ENCODE results near the gene TRIP13.
"Not testable (repeated sequence)": the region's sequence is repeated elsewhere in the genome, so short reads cannot be mapped to it uniquely, and the experiment has no call there.

TRIP13 gene

DNA sequence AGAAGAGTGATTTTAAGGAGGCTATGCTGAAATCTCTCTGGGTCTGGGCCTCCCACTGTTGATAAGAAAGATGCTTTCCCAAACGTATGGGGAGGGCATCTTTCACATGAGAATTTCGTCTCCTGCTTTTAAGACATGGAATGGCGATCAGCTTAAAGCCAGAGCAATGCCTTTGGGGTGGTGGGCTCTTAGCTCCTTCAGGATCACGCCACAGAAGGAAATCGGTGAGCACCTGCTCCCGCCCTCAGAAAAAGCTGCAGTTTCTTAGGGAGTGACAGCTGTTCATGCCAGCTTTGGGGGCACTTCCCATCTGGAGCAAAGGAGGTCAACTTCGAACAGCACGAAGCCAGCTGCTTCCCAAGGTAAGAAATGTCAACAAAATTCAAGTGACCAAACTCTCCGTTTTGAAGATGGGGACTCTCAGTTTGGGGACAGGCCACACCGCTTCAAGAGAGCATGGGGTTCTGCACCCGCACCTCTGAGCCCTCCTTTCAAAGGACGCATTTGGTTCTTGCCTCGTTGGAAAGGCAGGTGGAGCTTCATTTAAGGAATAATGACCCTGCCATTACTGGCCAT is 39.0 kb downstream of the TRIP13 start:
- H3K4me3 ChIP-seq (ENCODE audit: low read depth in 1 of 2, low read length in 1 of 2): no peak overlapping the region
- no peak for TF ChIP-seq CTCF (IDR thresholded peaks at IDR 0.05)
- H3K9me3 ChIP-seq: no peaks in the 10 kb centered on the region
- no peaks in the 10 kb centered on the region for H3K36me3 ChIP-seq
- H3K27ac ChIP-seq: no peak overlapping the region
- H3K27me3 ChIP-seq: peaks cover 42% of the 10 kb centered on the region
- H3K4me1 ChIP-seq (ENCODE audit: control insufficient read depth in 1 of 2, insufficient read depth in 1 of 2, low read depth in 1 of 2, low read length in 1 of 2): no peaks in the 10 kb centered on the region

DNA sequence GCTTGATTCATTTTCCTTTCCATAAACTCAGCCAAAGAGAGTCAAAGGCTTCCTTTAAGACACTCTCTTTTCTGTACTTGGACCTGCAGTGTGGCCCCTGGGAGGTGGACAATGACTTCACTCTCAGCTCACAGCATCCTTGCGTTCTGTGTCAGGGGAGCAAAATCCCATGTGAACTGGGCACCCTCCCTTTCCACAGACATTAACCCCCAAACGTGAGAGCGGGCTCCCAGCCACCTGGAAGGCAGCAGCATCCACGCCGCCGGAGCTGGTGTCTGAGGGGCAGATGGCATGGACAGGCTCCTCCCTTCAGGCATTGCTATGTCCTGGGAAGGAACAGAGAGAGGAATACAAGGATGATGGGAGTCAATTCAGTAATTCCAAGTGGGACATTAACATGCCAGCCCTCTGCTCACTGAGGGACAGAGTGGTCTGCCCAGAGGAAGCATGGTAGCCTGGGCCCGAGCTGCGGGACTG is 39.5 kb downstream of the TRIP13 start:
- peaks cover 37% of the 10 kb centered on the region for H3K27me3 ChIP-seq
- H3K9me3 ChIP-seq: no peaks in the 10 kb centered on the region
- no peak overlapping the region for H3K27ac ChIP-seq
- H3K36me3 ChIP-seq: no peaks in the 10 kb centered on the region
- no peaks in the 10 kb centered on the region for H3K4me1 ChIP-seq (ENCODE audit: control insufficient read depth in 1 of 2, insufficient read depth in 1 of 2, low read depth in 1 of 2, low read length in 1 of 2)
- H3K4me3 ChIP-seq (ENCODE audit: low read depth in 1 of 2, low read length in 1 of 2): no peak overlapping the region
- no peak for TF ChIP-seq CTCF (IDR thresholded peaks at IDR 0.05)

DNA sequence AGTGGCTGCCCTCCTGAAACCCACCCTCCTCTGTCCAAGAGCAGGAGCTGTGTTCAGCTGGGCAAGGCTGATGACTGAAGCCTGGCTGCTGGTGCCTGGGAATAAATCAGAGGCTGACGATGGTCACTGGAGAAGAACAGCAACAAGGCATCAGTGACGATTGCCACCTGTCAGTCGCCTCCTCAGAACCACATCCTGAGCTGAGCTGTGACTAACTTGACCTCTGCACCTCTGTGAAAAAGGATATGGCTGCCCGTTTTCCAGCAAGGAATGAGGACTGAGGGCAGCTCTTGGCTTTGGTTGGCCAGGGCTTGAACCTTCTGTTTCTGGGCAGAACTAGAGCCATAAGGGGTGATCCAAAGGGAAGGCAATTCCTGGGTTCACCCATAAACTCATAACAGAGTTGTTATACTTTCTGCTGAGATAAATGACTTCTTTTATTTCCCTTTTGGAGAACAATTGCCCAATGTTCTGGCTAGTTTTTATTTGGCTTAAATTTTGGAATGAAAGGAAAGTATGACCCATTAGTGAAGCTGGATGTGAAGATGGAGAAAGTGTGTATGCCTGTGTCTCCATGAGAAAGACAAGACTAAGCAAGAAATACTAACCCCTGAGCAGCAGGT is 40.1 kb downstream of the TRIP13 start:
- Histone ChIP-seq H3K36me3 (no peaks in the 10 kb centered on the region), H3K4me1 (ENCODE audit: control insufficient read depth in 1 of 2, insufficient read depth in 1 of 2, low read depth in 1 of 2, low read length in 1 of 2) (no peaks in the 10 kb centered on the region), H3K4me3 (ENCODE audit: low read depth in 1 of 2, low read length in 1 of 2) (no peak overlapping the region), H3K27ac (no peak overlapping the region), H3K9me3 (no peaks in the 10 kb centered on the region), H3K27me3 (peaks cover 31% of the 10 kb centered on the region)
- no peak for TF ChIP-seq CTCF (IDR thresholded peaks at IDR 0.05)

DNA sequence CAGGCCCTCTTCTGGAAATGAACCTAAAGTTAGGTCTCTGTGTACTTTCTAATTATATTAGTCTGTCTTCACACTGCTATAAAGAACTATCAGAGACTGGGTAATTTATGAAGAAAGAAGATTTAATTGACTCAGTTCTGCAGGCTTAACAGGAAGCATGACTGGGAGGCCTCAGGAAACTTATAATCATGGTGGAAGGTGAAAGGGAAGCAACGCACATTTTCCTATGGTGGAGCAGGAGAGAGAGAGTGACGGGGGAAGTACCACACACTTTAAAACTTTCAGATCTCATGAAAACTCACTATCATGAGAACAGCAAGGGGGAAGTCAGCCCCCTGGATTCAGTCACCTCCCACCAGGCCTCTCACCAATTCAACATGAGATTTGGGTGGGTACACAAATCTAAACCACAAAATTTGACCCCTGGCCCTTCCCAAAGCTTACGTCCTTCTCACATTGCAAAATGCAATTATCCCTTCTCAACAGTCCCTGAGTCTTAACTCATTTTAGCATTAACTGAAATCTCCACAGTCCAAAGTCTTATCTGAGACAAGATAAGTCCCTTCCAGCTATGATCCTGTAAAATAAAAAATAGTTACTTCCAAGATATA is 40.7 kb downstream of the TRIP13 start:
- Histone ChIP-seq H3K36me3 (no peaks in the 10 kb centered on the region), H3K9me3 (no peaks in the 10 kb centered on the region), H3K4me3 (ENCODE audit: low read depth in 1 of 2, low read length in 1 of 2) (no peak overlapping the region), H3K27ac (no peak overlapping the region), H3K27me3 (peaks cover 25% of the 10 kb centered on the region), H3K4me1 (ENCODE audit: control insufficient read depth in 1 of 2, insufficient read depth in 1 of 2, low read depth in 1 of 2, low read length in 1 of 2) (no peaks in the 10 kb centered on the region)
- TF ChIP-seq CTCF (IDR thresholded peaks at IDR 0.05): no peak

DNA sequence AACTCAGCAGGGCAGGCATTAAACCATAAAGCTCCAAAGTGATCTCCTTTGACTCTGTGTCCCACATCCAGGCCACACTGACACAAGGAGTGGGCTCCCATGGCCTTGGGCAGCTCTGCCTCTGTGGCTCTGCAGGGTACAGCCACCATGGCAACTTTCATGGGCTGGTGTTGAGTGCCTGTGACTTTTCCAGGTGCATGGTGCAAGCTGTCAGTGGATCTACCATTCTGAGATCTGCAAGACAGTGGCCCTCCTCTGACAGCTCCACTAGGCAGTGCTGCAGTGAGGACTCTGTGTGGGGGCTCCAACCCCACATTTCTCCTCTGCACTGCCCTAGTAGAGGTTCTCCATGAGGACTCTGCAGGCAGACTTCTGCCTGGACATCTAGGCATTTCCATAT is 41.3 kb downstream of the TRIP13 start:
- H3K36me3 ChIP-seq; H3K27ac ChIP-seq; H3K4me1 ChIP-seq (ENCODE audit: control insufficient read depth in 1 of 2, insufficient read depth in 1 of 2, low read depth in 1 of 2, low read length in 1 of 2); H3K9me3 ChIP-seq; H3K4me3 ChIP-seq (ENCODE audit: low read depth in 1 of 2, low read length in 1 of 2): not testable (repeated sequence)
- peaks cover 19% of the 10 kb centered on the region for H3K27me3 ChIP-seq

GRCh38 chr5:934381-934967 is 41.8 kb downstream of the TRIP13 start:
- peaks cover 14% of the 10 kb centered on the region for H3K27me3 ChIP-seq
- H3K36me3 ChIP-seq; H3K4me3 ChIP-seq (ENCODE audit: low read depth in 1 of 2, low read length in 1 of 2); H3K27ac ChIP-seq; H3K9me3 ChIP-seq; H3K4me1 ChIP-seq (ENCODE audit: control insufficient read depth in 1 of 2, insufficient read depth in 1 of 2, low read depth in 1 of 2, low read length in 1 of 2): not testable (repeated sequence)
